NCI-H2196 treated with DMSO at 0.1 percent for 48 hours (cell line): Measurements from ENCODE around the gene PTPN1.
A peak's percentile ranks its signal among the peaks of the same experiment; 100 is the strongest.
"Not testable (repeated sequence)": the region's sequence is repeated elsewhere in the genome, so short reads cannot be mapped to it uniquely, and the experiment has no call there.

Source experiments
- DNase-seq: peaks from one replicate; lab custom pipeline; 2025; ENCODE audit not compliant: unreplicated experiment; lab: John Stamatoyannopoulos, UW

PTPN1 gene

GRCh38 chr20:50587291-50587961 lies 77.2 kb downstream of the PTPN1 start:
- no peak for DNase-seq

- peak; percentile 28 for DNase-seq
Observed at GRCh38 chr20:50588034-50588736, 78.0 kb downstream of the PTPN1 start.

GRCh38 chr20:50589548-50590347 lies 79.6 kb downstream of the PTPN1 start:
- no peak for DNase-seq

GRCh38 chr20:50590348-50590664 lies 80.1 kb downstream of the PTPN1 start:
- no peak for DNase-seq

- no peak for DNase-seq
Observed at GRCh38 chr20:50591233-50591852, 81.2 kb downstream of the PTPN1 start.

- no peak for DNase-seq
Observed at GRCh38 chr20:50592282-50593004, 82.3 kb downstream of the PTPN1 start.

GRCh38 chr20:50593005-50593335 lies 82.8 kb downstream of the PTPN1 start:
- no peak for DNase-seq

GRCh38 chr20:50594231-50594590 lies 84.0 kb downstream of the PTPN1 start:
- DNase-seq = no peak

GRCh38 chr20:50594591-50595432 lies 84.6 kb downstream of the PTPN1 start:
- DNase-seq = no peak

- no peak for DNase-seq
Observed at GRCh38 chr20:50595433-50595895, 85.3 kb downstream of the PTPN1 start.

- no peak for DNase-seq
Observed at GRCh38 chr20:50595988-50596693, 86.0 kb downstream of the PTPN1 start.

GRCh38 chr20:50596694-50597021 lies 86.5 kb downstream of the PTPN1 start:
- no peak for DNase-seq

GRCh38 chr20:50597406-50597969 lies 87.3 kb downstream of the PTPN1 start:
- DNase-seq = no peak

- DNase-seq = no peak
Observed at GRCh38 chr20:50598074-50598473, 87.9 kb downstream of the PTPN1 start.

GRCh38 chr20:50598768-50599167 lies 88.6 kb downstream of the PTPN1 start:
- DNase-seq = not testable (repeated sequence)

GRCh38 chr20:50600281-50600895 lies 90.2 kb downstream of the PTPN1 start:
- DNase-seq = no peak

- DNase-seq = no peak
Observed at GRCh38 chr20:50601511-50602431, 91.6 kb downstream of the PTPN1 start.
